Eye (tissue), 1 donor: ENCODE data around the gene USP13.
"Not testable (repeated sequence)": the region's sequence is repeated elsewhere in the genome, so short reads cannot be mapped to it uniquely, and the experiment has no call there.

Experiments
- DNase-seq: peaks from one replicate; pipeline ENCODE4 v3.0.0-alpha.2; 2015

Gene USP13

DNA sequence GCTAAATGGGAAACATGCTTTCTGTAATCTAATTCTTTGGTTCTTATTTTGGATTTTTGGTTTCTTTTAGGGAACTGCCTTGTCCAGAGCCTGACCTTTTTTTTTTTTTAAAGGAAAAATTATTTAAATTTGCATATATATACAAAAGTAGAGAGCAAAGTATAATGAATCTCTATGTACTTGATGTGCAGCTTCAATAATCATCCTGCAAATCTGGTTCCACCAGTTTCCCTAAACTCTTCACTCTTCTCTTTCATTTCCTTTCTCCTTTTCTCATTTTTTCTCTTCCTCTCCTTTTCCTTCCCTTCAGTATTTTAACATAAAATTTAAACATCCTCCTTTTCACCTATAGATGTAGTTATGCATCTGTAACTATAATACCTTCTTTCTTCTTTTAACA is 82.5 kb downstream of the USP13 start:
- no peak for DNase-seq

DNA sequence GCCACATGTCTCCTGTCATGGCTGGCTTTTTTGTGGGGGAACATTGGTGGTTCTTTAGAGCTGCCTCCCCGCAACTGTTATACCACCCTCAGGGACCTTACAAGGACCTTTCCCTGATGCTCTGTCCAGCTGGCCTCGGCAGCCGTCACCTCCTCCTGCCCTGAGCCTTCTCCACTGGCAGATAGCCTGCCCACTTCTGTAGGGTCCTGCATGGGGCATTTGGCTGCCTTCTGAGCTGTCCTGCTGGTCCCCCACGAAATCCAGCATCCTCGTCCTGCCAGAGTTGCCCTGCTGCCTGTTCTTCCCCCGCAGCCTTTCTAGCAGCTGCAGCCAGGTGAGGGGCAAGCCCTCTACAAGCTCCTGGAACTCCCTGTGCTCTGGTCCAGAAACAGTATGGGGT is 86.2 kb downstream of the USP13 start:
- no peak for DNase-seq

GRCh38 chr3:179739816-179740594 is 87.2 kb downstream of the USP13 start:
- DNase-seq: no peak

GRCh38 chr3:179743913-179744312 is 91.1 kb downstream of the USP13 start:
- no peak for DNase-seq

DNA sequence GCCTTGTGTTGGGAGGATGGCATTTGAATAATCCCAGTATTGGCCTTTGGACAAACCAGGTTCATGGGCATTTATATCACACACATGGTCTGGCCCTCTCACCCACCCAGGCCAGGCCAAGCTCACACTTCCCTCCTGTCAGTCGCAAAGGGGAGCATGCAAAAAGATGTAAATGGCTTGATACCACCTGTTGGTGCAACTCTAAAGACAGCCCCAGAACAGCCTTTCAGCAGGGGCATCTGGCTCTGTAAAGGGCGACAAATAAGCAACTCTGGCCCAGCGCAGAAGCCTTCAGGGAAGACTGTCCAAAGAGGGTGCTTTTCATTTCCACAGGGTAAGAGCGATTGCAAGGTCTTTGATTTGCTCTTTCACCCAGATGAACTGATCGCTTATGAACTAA is 91.8 kb downstream of the USP13 start:
- no peak for DNase-seq

- DNase-seq: no peak
Measured at GRCh38 chr3:179745079-179745478, 92.2 kb downstream of the USP13 start.

DNA sequence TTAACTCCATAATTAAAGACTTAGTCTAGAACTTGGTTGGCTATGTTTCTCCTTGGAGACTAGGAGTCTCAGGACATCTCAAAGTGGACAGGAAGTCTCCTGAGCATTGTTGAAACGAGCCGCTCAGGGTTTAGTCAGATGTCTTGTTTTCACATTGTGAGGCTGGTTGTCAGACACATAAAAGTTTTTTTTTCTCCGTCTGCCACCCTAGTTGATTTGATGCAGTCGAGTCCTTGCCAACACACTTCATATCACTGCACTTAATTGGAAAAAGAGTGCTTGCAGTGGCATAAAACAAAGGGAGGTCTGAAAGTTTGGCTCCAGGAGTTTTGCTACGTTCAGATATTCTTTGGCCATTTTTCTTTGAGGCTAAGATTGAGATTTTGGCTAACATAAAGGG is 92.9 kb downstream of the USP13 start:
- DNase-seq: no peak

GRCh38 chr3:179750720-179751328 is 98.0 kb downstream of the USP13 start:
- DNase-seq: peak; percentile 17

- no peak for DNase-seq
Measured at GRCh38 chr3:179760944-179761343, 108.1 kb downstream of the USP13 start.

DNA sequence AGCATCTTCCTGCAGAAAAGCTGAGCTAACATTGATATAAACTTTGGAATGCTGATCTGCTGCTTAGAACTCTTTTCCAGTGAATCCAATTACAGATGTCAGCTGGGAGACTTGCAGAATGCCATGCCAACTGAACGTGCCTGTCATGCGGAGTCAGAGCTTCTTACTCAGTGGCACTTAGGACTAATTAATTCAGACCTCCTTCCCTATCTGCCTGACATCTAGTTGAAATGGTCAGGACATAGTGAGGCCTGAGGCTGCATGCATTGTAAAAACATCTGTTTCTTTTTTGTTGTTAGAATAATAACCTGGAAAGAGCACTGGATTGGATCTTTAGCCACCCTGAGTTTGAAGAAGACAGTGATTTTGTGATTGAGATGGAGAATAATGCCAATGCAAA is 112.6 kb downstream of the USP13 start:
- DNase-seq: peak; percentile 47

- DNase-seq: no peak
Measured at GRCh38 chr3:179766416-179767133, 113.7 kb downstream of the USP13 start.

GRCh38 chr3:179768080-179768479 is 115.2 kb downstream of the USP13 start:
- DNase-seq: peak; percentile 89

- no peak for DNase-seq
Measured at GRCh38 chr3:179769411-179770247, 116.8 kb downstream of the USP13 start.

DNA sequence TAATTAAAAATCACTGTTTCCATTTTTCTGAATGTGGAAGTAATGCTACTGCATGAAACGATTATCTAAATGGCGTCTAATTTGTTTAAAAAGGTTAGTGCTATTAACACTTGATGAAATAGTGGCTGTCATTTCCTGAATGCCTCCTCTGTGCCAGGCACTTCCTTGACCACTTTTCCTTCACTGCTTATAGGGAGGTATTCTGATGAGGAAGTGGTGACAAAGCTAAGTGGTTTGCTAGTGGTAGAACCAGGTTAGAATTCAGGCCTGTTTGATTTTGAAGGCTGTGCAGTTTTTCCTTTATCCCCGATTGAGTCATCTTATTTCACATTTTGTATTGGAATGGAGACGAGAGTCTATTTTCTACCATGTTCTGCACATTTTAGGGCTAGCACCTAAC is 119.0 kb downstream of the USP13 start:
- DNase-seq: no peak

GRCh38 chr3:179772297-179772696 is 119.5 kb downstream of the USP13 start:
- no peak for DNase-seq

DNA sequence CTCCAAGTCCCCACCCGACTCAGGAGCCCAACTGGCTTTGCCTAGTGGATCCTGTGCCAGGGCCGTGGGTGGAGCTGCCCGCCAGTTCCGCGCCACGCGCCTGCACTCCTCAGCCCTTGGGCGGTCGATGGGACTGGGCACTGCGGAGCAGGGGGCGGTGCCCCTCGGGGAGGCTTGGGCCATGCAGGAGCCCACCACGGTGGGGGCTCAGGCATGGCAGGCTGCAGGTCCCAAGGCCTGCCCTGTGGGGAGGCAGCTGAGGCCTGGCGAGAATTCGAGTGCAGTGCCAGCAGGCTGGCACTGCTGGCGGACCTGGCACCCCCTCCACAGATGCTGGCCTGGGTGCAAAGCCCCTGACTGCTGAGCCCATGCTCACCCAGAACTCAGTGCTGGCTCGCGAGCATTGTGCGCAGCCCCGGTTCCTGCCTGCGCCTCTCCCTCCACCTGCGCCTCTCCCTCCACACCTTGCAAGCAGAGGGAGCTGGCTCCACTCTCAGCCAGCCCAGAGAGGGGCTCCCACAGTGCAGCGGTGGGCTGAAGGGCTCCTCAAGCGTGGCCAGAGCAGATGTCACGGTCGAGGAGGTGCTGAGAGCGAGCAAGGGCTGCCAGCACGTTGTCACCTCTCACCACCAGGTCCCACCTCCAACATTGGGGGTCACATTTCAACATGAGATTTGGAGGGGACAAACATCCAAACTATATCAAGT is 122.7 kb downstream of the USP13 start:
- no peak for DNase-seq

DNA sequence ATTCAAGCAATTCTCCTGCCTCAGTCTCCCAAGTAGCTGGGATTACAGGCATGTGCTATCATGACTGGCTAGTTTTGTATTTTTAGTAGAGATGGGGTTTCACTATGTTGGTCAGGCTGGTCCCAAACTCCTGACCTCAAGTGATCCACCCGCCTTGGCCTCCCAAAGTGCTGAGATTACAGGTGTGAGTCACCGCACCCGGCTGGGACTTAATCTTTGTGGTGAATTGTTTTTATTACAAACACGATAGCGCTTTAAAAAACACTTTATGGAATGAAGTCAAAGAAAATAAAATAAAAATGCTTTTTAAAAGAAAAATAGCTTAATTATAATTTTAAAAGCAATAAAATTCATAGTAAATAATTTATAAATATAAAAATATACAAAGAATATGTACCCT is 130.0 kb downstream of the USP13 start:
- DNase-seq: not testable (repeated sequence)

GRCh38 chr3:179788996-179789395 is 136.2 kb downstream of the USP13 start:
- DNase-seq: no peak

DNA sequence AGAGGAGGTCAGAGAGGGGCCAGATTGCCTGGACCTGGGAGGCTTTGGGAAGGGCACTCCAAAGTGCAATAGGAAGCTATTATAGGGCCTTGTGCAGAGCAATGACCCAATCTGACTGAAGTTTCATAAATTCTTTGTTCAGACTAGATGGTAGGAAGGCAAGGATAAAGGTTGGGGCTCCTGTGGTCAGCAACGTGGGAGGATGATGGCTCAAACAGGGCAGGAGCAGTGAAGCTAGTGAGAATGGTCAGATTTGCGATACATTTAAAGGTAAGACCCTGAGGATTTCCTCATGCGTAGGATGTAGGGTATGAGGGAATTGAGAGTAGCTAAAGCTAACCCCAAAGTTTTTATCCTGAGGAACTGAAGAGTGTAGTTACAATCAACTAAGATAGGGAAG is 139.0 kb downstream of the USP13 start:
- DNase-seq: no peak

DNA sequence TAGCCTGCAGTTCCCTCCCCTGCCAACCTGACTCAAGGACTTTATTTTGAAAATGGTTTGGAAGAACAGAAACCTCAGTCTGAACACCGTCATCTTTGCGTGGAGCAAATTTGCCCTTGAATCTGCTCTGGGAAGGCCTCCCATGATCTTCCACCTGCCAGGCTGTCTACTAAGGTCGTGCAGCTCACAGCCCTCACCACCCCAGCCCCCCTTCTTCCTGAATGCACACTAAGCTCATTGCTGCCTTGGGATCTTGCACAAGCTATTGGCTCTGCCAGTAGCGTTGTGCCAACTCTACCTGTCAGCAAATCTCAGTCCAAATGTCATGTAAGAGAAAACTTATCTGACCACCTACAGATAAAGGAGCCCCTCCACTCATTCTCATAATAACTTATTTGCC is 141.5 kb downstream of the USP13 start:
- no peak for DNase-seq

GRCh38 chr3:179796421-179796820 is 143.6 kb downstream of the USP13 start:
- DNase-seq: no peak

GRCh38 chr3:179797192-179797591 is 144.4 kb downstream of the USP13 start:
- DNase-seq: no peak
